ENCODE data around the gene CREB3L2.

CREB3L2 gene

GRCh38 chr7:137964824-137965545 lies 36.9 kb downstream of the CREB3L2 start:
- in situ Hi-C loops (cut with MboI; ENCODE audit: low sequenced_read_pairs, unreplicated experiment): no loop called here
- no peak for TF ChIP-seq CTCF (IDR thresholded peaks at IDR 0.05; ENCODE audit: borderline replicate concordance, control extremely low read depth, extremely low read depth, insufficient read depth, missing control alignments)
- DNase-seq (ENCODE audit: low spot score): no peak

- in situ Hi-C loops (cut with MboI; ENCODE audit: low sequenced_read_pairs, unreplicated experiment): no loop called here
- no peak for TF ChIP-seq CTCF (IDR thresholded peaks at IDR 0.05; ENCODE audit: borderline replicate concordance, control extremely low read depth, extremely low read depth, insufficient read depth, missing control alignments)
These were observed 38.9 kb downstream of the CREB3L2 start for GRCh38 chr7:137962875-137963507.

GRCh38 chr7:137962491-137962874 lies 39.4 kb downstream of the CREB3L2 start:
- TF ChIP-seq CTCF (IDR thresholded peaks at IDR 0.05; ENCODE audit: borderline replicate concordance, control extremely low read depth, extremely low read depth, insufficient read depth, missing control alignments): no peak
- in situ Hi-C loops (cut with MboI; ENCODE audit: low sequenced_read_pairs, unreplicated experiment): no loop called here
- DNase-seq (ENCODE audit: low spot score): no peak

More at GRCh38 chr7:137962875-137963507, 38.9 kb downstream of the CREB3L2 start:
- no peak for DNase-seq (ENCODE audit: low spot score)

- TF ChIP-seq CTCF (IDR thresholded peaks at IDR 0.05; ENCODE audit: borderline replicate concordance, control extremely low read depth, extremely low read depth, insufficient read depth, missing control alignments): no peak
- in situ Hi-C loops (cut with MboI; ENCODE audit: low sequenced_read_pairs, unreplicated experiment): no loop called here
- DNase-seq (ENCODE audit: low spot score): peak; percentile 72
These were observed 40.4 kb downstream of the CREB3L2 start for GRCh38 chr7:137961200-137962177.

- in situ Hi-C loops (cut with MboI; ENCODE audit: low sequenced_read_pairs, unreplicated experiment): no loop called here
- no peak for DNase-seq (ENCODE audit: low spot score)
These were observed 41.9 kb downstream of the CREB3L2 start for GRCh38 chr7:137960020-137960419.

More at GRCh38 chr7:137960020-137960419, 41.9 kb downstream of the CREB3L2 start:
- no peak for TF ChIP-seq CTCF (IDR thresholded peaks at IDR 0.05; ENCODE audit: borderline replicate concordance, control extremely low read depth, extremely low read depth, insufficient read depth, missing control alignments)

All from GM13976 (cell line).